Stimulated activated CD4-positive, alpha-beta T cell treated with anti-CD3 and anti-CD28 coated beads, Interleukin-1b, Interleukin-23, amount 100 ng/mL, for 4 hours (primary cell): Measurements from ENCODE around the gene CALHM3.
"Not testable (repeated sequence)": the region's sequence is repeated elsewhere in the genome, so short reads cannot be mapped to it uniquely, and the experiment has no call there.

Experiments
- DNase-seq, 2 donors: peaks; one replicate each; pipeline ENCODE4 v3.0.0-alpha.2; 2020; ENCODE audit warnings: low read depth in 2 of 2

The CALHM3 gene

DNA sequence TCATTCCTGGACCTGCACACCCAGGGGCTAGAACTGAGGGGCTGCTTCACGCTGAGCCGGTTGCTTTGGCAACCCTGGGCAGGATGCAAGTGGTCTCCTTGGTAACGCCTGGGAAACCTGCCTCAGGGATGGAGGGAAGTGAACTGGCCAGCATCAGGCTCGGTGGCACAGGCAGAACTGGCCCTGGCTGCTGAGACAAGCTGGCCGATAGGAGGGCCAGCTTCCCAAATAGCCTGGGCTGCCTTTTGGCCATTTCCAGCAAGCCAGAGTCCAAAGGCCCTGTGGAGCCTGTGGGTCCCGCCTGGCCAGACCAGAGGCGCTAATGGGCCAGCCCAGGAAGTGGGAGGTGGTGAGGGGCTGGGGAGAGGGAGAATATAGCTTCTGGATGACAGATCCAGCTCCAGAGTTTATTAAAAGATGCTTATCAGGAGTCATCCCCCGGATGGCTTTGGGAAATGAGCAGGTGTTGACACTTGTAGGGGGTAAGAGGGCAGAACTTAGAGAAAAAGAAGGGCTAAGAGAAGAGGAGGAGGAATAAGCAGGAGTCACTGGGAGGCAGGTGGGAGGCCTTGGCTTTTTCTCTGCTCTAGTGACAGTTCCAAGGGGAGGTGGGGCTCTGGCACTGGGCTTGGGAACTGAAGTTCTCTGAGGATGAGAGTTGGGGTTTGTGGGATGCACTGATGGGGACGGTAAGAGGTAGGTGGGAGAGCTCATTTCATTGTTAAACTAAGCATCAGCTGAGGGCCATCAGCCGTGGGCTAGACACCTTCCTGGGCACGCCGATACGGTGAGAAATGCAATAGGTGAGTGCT lies 24.0 kb upstream of the CALHM3 start:
- DNase-seq: no peak

DNA sequence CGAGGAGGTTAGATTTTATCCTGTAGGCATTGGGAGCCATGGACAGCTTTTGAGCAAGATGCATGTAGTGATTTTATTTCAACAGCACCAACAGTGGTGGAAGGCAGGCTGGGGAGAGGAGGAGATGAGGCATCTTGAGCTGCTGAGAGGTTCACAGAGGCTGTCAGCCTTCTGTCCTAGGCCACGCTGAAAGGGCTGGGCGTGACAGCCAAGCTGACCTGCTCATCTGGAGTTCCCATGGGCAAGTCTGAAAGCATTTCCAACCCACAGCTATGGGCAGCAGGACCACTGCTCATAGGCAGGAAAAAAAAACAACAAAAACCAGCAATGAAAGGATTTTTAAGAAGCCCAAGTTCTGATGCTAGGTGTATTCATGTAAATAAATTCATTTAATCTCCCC lies 22.1 kb upstream of the CALHM3 start:
- DNase-seq: no peak

- DNase-seq: no peak
These were observed 21.4 kb upstream of the CALHM3 start for GRCh38 chr10:103500481-103500880.

DNA sequence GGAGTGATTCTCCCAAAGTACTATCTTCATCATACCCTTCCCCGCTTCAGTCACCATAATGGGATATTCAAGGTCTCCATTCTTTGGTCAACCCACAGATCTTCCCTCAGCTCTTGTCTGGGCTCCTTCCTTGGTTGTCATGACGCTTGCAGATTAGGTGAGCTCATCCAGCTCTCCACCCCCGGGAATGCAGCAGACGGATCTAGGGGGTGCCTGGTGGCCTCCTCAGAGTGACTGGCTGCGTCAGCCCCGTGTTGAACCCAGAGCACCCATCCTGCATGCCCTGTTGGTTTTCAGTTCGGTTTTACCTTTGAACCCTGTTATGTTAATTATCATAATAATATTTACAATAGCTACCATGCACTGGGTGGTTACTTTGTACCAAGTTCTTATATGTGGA lies 20.8 kb upstream of the CALHM3 start:
- DNase-seq: no peak

DNA sequence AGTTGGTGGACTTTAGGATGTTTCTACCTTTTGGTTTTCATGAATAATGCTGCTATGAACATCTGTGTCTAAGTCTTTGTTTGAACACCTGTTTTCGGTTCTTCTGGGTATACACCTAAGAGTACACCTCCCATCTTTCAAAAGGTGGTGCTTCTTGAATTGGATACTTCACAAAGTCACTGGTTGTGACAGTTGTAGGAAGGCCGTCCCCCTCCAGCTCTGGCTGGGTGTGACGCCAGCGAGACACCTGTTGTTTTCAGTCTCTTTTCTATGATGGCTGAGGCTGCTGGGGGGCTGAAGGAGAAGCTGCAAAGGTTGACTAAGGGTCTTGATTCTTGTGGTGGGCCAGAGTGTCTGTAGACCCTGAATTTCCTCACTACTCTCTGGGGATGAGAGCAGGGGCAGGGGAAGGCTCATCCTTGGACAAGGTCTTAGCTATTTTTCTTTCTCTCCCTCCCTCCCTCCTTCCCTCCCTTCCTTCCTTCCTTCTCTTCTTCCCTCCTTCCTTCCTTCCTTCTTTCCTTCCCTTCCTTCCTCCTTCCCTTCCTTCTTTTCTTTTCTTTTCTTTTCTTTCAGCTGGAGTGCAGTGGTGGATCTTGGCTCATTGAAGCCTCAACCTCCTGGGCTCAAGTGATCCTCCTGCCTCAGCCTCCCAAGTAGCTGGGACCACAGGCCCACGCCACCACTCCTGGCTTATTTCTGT lies 20.0 kb upstream of the CALHM3 start:
- no peak for DNase-seq

GRCh38 chr10:103497161-103497915 lies 18.3 kb upstream of the CALHM3 start:
- DNase-seq: no peak

GRCh38 chr10:103495321-103495720 lies 16.3 kb upstream of the CALHM3 start:
- DNase-seq: no peak

GRCh38 chr10:103493916-103494877 lies 15.2 kb upstream of the CALHM3 start:
- peak in 1 of 2 donors; percentile 11 for DNase-seq

- peak in 1 of 2 donors; percentile 18 for DNase-seq
These were observed 14.4 kb upstream of the CALHM3 start, which contains the start of gene NEURL1 for GRCh38 chr10:103493362-103493915. TSS of gene NEURL1 (plus strand) at chr10:103493705. CDS start at chr10:103494388, 683 bp downstream.

GRCh38 chr10:103492655-103493261 lies 13.7 kb upstream of the CALHM3 start:
- DNase-seq: no peak

- DNase-seq: no peak
These were observed 12.8 kb upstream of the CALHM3 start for GRCh38 chr10:103491729-103492364.

- no peak for DNase-seq
These were observed 11.9 kb upstream of the CALHM3 start for GRCh38 chr10:103490986-103491314.

GRCh38 chr10:103487410-103487708 lies 8.3 kb upstream of the CALHM3 start:
- DNase-seq: no peak

DNA sequence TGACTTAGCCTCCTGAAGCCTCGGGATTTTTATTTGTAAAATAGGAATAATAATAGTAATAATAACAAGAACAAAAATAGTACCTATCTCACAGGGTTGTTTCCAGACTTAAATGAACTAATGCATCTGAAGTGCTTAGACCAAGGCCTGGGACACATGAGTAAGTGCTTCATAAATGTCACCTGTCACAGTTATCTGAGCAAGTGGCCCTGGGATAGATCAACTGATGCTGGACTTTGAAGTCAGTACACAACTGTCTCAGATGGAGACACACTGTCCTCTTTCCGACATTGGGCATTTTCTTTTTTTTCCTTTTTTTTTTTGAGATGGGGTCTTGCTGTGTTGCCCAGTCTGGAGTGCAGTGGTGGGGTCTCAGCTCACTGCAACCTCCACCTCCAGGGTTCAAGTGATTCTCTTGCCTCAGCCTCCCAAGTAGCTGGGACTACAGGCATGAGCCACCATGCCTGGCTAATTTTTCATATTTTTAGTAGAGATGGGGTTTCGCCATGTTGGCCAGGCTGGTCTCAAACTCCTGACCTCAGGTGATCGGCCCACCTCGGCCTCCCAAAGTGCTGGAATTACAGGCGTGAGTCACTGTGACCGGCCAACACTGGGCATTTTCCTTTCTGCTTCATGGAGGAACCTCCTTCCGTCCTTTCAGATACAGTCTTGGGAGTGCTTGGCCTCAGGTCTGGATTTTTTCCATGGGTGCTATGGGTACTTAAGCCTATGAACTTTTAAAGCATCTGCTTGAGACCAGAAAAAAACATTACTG lies 7.8 kb upstream of the CALHM3 start:
- DNase-seq: not testable (repeated sequence)

DNA sequence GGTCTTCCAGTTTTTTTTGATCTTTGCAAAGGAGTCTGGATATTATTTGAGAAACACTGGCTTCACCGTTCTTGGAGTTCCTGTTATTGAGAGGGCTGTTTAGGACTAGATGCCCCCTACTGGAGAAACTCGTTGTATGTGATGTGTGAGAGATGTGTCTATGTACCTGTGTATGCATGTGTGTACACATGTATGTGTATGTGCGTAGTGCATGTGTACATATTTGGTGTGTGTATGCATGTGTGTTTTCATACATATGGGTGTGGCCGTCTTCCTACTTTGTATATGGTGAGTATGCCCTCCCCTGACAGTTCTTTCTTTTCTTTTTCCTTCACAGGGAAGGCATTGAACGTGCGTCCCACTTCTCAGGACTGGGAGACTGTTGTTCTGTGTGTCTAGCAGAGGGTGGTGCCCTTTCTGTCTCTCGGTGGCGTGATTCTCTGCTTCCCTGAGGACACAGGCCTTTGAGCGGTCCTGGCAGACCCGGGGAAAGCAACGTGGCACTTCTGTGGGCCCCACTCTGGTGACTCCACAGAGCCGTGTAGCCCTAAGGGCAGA lies 3.0 kb upstream of the CALHM3 start:
- DNase-seq: no peak

DNA sequence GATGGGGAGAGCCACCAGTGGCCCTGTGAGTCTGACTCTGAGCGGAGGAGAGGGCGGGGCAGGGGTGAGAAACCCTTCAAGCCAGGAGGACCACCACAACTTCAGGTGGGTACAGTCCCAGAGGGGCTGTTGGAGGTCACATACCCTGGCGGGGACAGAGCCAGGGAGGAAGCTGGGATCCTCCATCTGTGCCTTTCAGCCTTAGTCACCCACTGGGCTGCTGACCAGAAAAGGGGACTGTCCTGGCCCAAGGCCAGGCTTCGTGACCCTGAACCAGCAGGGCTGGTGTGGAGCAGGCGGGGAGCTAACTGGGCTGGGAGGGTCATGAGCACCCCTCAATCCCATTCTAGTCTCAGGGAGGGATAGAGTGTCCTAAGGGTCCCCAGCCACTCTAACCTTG lies 1.5 kb upstream of the CALHM3 start:
- DNase-seq: no peak

GRCh38 chr10:103478671-103479070 lies 369 bp downstream of the CALHM3 start:
- DNase-seq: no peak

DNA sequence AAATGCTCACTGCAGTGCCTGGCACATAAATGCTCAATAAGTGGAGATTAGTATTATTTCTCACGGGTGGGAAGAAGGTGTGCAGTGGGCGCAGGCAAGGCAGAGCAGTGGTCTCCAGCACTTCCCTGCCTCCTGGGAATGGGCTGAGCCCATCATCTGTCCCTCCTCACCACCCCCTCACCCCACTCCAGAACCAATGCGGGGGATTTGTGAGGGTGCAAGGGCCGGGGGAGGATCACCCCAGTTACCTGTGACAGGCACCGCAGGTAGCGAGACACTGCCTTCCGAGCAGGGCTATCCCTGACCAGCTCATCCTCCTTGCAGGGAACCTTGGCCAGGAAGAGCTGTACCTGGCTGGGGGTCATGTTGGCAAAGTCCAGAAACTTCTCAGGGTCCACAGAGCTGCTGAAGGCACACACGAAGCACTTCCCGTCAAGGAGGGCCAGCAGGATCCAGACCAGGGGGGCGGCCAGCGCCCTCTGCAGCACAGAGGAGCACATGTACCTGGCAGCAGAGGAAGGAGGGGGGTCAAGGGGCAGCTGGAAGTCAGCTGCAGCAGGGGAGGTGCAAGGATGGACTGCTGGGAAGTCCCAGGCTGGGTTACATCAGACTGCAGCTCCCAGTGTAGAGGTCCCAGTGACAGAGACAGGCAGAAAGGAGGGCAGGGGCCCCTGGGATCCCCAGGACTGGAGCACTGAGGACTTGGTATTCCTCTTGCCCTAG lies 2.8 kb downstream of the CALHM3 start:
- no peak for DNase-seq

DNA sequence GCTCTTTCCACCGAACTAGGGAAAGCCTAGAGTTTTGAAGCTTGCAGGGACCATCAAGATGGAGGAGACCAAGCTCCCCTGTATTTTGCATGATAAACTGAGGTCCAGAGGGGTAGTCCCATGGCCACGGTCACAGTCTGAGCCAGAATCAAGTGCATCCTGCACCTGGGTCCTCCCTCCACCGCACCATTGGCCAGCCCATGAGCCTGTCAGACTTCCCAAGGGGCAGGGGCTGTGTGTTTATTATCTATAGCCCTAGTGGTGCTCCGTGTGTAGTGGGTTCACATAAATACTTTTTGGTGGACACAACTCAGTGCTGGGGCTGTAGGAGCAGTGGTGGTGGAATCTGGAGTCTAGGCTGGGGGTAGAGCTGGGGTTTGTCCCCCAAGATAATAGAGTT lies 3.6 kb downstream of the CALHM3 start:
- DNase-seq: no peak
